Common myeloid progenitor, CD34-positive (primary cell): ENCODE results near the gene CDHR1.
A peak's percentile ranks its signal among the peaks of the same experiment; 100 is the strongest.

ENCODE experiments used
- CTCF ChIA-PET: fragments of 350-600 bp; sonication (Branson Sonifier 250); formaldehyde crosslinking; loops from one replicate; lab custom pipeline; 2021; ENCODE audit warnings: antibody characterized with exemption; lab: Charles Lee
- POLR2A ChIA-PET: fragments of 350-600 bp; sonication (Branson Sonifier 250); formaldehyde crosslinking; loops from one replicate; lab custom pipeline; 2021; ENCODE audit warnings: antibody characterized with exemption; lab: Charles Lee
- DNase-seq, 3 donors: peaks; one replicate each; pipeline versions ENCODE4 v3.0.0 to v3.0.0-alpha.2; 2013
- H3K27ac ChIP-seq, 2 experiments: 1 replicate in 1 of 2; 2 replicates in 1 of 2; pipeline ENCODE4 v1.7.0; 2013; ENCODE audit warnings: inconsistent platforms in 2 of 2, low read length in 2 of 2, mild to moderate bottlenecking in 2 of 2, low read depth in 1 of 2, moderate library complexity in 1 of 2; ENCODE audit not compliant: severe bottlenecking in 2 of 2, insufficient read depth in 1 of 2, poor library complexity in 1 of 2
- H3K27me3 ChIP-seq, 5 experiments: replicated peaks in 2 of 5; 1 replicate in 3 of 5; 2 replicates in 2 of 5; pipeline versions ENCODE4 v1.6.1 to v1.7.0; 2013; ENCODE audit warnings: low read length in 4 of 5, mild to moderate bottlenecking in 2 of 5, moderate library complexity in 2 of 5, inconsistent platforms in 1 of 5; ENCODE audit not compliant: insufficient read depth in 5 of 5, control insufficient read depth in 4 of 5
- H3K36me3 ChIP-seq, 4 experiments: 1 replicate in 2 of 4; 2 replicates in 2 of 4; pipeline versions ENCODE4 v1.6.1 to v1.7.0; 2013; ENCODE audit warnings: low read length in 3 of 4, control low read depth in 1 of 4, mild to moderate bottlenecking in 1 of 4; ENCODE audit not compliant: control insufficient read depth in 4 of 4, insufficient read depth in 4 of 4
- H3K4me1 ChIP-seq, 4 experiments: 1 replicate in 3 of 4; 2 replicates in 1 of 4; pipeline versions ENCODE4 v1.6.1 to v1.7.1; 2013; ENCODE audit warnings: low read length in 3 of 4, mild to moderate bottlenecking in 3 of 4, control low read depth in 1 of 4, inconsistent platforms in 1 of 4, moderate library complexity in 1 of 4; ENCODE audit not compliant: control insufficient read depth in 4 of 4, insufficient read depth in 4 of 4; ENCODE audit errors: control extremely low read depth in 1 of 4
- H3K4me3 ChIP-seq, 7 experiments: 1 replicate in 4 of 7; 2 replicates in 3 of 7; pipeline versions ENCODE4 v1.5.1 to v1.7.0; 2013; ENCODE audit warnings: mild to moderate bottlenecking in 7 of 7, low read length in 6 of 7, moderate library complexity in 6 of 7, inconsistent platforms in 2 of 7, low read depth in 2 of 7, control low read depth in 1 of 7; ENCODE audit not compliant: insufficient read depth in 4 of 7, control insufficient read depth in 1 of 7; ENCODE audit errors: extremely low read depth in 1 of 7
- H3K9me3 ChIP-seq, 5 experiments: 1 replicate in 4 of 5; 2 replicates in 1 of 5; pipeline versions ENCODE4 v1.6.1 to v1.7.1; 2013; ENCODE audit warnings: low read length in 4 of 5, mild to moderate bottlenecking in 2 of 5, inconsistent platforms in 1 of 5, low read depth in 1 of 5, moderate library complexity in 1 of 5; ENCODE audit not compliant: control insufficient read depth in 4 of 5, insufficient read depth in 2 of 5; ENCODE audit errors: control extremely low read depth in 1 of 5
- whole genome bisulfite sequencing: methylation state at CpG from one replicate; pipeline ENCODE4 v1.1.5; 2013; ENCODE audit not compliant: insufficient coverage; 5-methylcytosine and 5-hydroxymethylcytosine counted together

CDHR1 gene

GRCh38 chr10:84156009-84156408 lies 38.3 kb upstream of the CDHR1 start:
- Histone ChIP-seq H3K9me3 (no peaks in the 10 kb centered on the region), H3K4me1 (peaks cover 0 to 13% (median 0%) of the 10 kb centered on the region in 4 experiments), H3K36me3 (peaks cover 6 to 36% (median 21%) of the 10 kb centered on the region in 4 experiments), H3K4me3 (no peak overlapping the region), H3K27me3 (peaks cover 0 to 14% (median 4%) of the 10 kb centered on the region in 5 experiments), H3K27ac (no peak overlapping the region)
- POLR2A ChIA-PET = no interaction called here
- no CpG with 5 or more reads among the region's 2 CpGs for WGBS
- DNase-seq = no peak
- CTCF ChIA-PET = interaction anchor here (0.7 to 2.2 kb wide), 4 partner anchors 14 to 58 kb away, joined by 3 to 9 read pairs (median 4); partner anchors contain the start of gene GHITM

DNA sequence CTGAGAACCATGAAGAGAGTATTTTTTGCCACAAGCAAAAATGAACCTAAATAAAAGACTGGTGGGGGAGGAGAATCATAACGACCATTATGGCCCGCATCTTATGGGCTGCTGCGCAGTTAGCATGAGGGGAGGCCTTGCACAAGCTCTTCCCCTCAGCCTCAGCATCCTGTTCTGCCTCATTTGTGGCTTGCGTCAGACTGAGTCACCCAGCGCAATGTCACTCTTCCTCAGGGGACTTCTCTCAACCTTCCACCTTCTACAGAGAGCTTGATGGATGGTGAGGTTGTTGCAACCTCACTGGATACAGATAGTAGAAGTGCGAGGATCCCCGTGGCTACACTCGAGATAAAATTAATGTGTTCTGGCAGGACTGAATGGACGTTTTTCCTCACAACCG lies 37.6 kb upstream of the CDHR1 start:
- POLR2A ChIA-PET = no interaction called here
- peak; percentile 25 to 74 (median 73) for DNase-seq

DNA sequence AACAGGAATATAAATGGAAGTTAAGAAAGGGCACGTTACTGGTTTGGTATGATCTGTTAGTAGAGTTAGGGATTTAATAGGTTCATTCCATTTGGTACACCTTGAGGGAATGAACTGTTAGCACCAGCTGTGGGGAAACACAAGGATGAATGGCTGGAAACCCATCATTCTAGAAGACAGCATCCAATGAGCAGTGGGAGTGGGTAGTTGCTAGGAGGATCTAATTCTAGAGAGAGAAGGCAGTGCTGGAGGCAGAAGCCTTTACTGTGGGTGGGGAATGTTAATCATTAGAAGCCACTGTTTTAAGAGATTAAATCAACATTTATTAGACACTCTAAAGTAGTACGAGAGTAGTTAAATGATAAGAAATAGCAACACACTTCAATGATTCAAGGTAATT lies 36.3 kb upstream of the CDHR1 start:
- Histone ChIP-seq H3K4me1 (peaks cover 0 to 13% (median 0%) of the 10 kb centered on the region in 4 experiments), H3K36me3 (peaks cover 3 to 22% (median 10%) of the 10 kb centered on the region in 4 experiments), H3K27me3 (peaks cover 0 to 22% (median 8%) of the 10 kb centered on the region in 5 experiments), H3K9me3 (no peaks in the 10 kb centered on the region), H3K27ac (no peak overlapping the region), H3K4me3 (no peak overlapping the region)
- ChIA-PET CTCF (interaction anchor here (1.3 to 2.5 kb wide), 2 partner anchors 9 to 19 kb away, joined by 3 to 8 read pairs; no protein-coding TSS in a partner anchor), POLR2A (no interaction called here)
- no peak for DNase-seq
- 80% methylated on average over 1 of the region's 2 CpGs for WGBS

More for the DNA sequence above, 37.6 kb upstream of the CDHR1 start:
- H3K27me3 ChIP-seq = peaks cover 0 to 20% (median 5%) of the 10 kb centered on the region in 5 experiments
- H3K27ac ChIP-seq = no peak overlapping the region
- H3K4me1 ChIP-seq = peaks cover 0 to 13% (median 0%) of the 10 kb centered on the region in 4 experiments
- WGBS = 66% methylated on average over 4 of the region's 10 CpGs
- CTCF ChIA-PET = interaction anchor here (2.2 kb wide), 1 partner anchor 48 kb away, joined by 9 read pairs; no protein-coding TSS in a partner anchor
- H3K9me3 ChIP-seq = no peaks in the 10 kb centered on the region
- H3K36me3 ChIP-seq = peaks cover 3 to 31% (median 18%) of the 10 kb centered on the region in 4 experiments
- no peak overlapping the region for H3K4me3 ChIP-seq

DNA sequence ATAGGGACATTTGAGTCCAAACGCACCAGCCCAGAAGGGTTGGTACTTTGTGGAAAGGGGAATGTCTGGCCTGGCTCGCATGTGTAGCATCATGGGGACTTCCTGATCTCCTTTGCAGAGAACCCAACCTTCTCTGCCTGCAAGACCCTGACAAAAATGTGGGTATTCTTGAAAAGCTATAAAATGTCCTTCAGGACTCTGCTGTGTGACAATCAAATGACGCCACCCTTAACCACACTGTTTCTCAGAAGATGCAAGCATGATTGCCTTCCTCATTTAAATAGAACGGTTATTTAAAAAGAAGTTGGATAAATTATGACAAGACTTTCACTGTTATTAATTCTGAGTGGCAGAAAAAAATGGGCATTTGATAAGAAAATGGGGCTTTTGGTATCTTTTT lies 35.8 kb upstream of the CDHR1 start:
- H3K27me3 ChIP-seq = peaks cover 0 to 22% (median 8%) of the 10 kb centered on the region in 5 experiments
- CTCF ChIA-PET = interaction anchor here (0.9 to 2.5 kb wide), 4 partner anchors 9 to 46 kb away, joined by 3 to 8 read pairs (median 4); no protein-coding TSS in a partner anchor
- H3K27ac ChIP-seq = no peak overlapping the region
- peaks cover 3 to 17% (median 8%) of the 10 kb centered on the region in 4 experiments for H3K36me3 ChIP-seq
- 85% methylated on average over 2 of the region's 4 CpGs for WGBS
- H3K4me3 ChIP-seq = no peak overlapping the region
- H3K4me1 ChIP-seq = peaks cover 0 to 13% (median 0%) of the 10 kb centered on the region in 4 experiments
- H3K9me3 ChIP-seq = no peaks in the 10 kb centered on the region
- DNase-seq = no peak
- POLR2A ChIA-PET = no interaction called here

GRCh38 chr10:84159076-84159685 lies 35.2 kb upstream of the CDHR1 start:
- H3K9me3 ChIP-seq = no peaks in the 10 kb centered on the region
- peaks cover 0 to 27% (median 8%) of the 10 kb centered on the region in 5 experiments for H3K27me3 ChIP-seq
- H3K4me3 ChIP-seq = no peak overlapping the region
- DNase-seq = no peak
- H3K27ac ChIP-seq = no peak overlapping the region
- peaks cover 0 to 11% (median 6%) of the 10 kb centered on the region in 4 experiments for H3K36me3 ChIP-seq
- POLR2A ChIA-PET = no interaction called here
- peaks cover 0 to 13% (median 0%) of the 10 kb centered on the region in 4 experiments for H3K4me1 ChIP-seq
- whole genome bisulfite sequencing = 31% methylated on average over 3 of the region's 9 CpGs
- CTCF ChIA-PET = interaction anchor here (0.9 to 2.5 kb wide), 4 partner anchors 10 to 46 kb away, joined by 3 to 8 read pairs (median 4); no protein-coding TSS in a partner anchor

GRCh38 chr10:84160663-84161362 lies 33.5 kb upstream of the CDHR1 start:
- CTCF ChIA-PET = interaction anchor here (1.0 to 2.5 kb wide), 3 partner anchors 16 to 46 kb away, joined by 3 to 8 read pairs (median 3); no protein-coding TSS in a partner anchor
- no peak for DNase-seq
- POLR2A ChIA-PET = no interaction called here
- H3K4me1 ChIP-seq = peaks cover 0 to 13% (median 0%) of the 10 kb centered on the region in 4 experiments
- no peaks in the 10 kb centered on the region for H3K36me3 ChIP-seq
- no peak overlapping the region for H3K4me3 ChIP-seq
- H3K27ac ChIP-seq = no peak overlapping the region
- H3K27me3 ChIP-seq = peaks cover 2 to 37% (median 14%) of the 10 kb centered on the region in 5 experiments
- no peaks in the 10 kb centered on the region for H3K9me3 ChIP-seq
- WGBS = 65% methylated on average over 6 of the region's 6 CpGs
